ENCODE results near the gene CPEB4.

CPEB4 gene

DNA sequence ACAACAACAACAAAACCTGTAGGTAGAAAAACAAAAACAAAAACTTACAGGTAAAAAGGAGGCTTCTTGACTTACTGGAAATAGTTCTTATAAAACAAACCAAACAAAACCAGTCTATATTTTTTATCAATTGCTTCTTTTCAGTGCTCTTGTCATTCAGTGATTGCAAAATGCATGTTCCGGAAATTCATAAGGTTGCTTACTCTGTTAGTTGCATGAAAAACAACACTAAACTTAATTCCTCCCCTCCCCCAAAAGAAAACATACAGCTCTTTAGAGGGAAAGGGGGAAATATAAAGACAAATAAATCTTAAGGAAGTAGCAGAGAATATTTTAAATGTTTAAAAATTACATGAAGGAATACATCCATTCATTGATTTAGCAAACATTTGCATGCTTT lies 19.1 kb downstream of the CPEB4 start:
- TF ChIP-seq, protein P1, sequence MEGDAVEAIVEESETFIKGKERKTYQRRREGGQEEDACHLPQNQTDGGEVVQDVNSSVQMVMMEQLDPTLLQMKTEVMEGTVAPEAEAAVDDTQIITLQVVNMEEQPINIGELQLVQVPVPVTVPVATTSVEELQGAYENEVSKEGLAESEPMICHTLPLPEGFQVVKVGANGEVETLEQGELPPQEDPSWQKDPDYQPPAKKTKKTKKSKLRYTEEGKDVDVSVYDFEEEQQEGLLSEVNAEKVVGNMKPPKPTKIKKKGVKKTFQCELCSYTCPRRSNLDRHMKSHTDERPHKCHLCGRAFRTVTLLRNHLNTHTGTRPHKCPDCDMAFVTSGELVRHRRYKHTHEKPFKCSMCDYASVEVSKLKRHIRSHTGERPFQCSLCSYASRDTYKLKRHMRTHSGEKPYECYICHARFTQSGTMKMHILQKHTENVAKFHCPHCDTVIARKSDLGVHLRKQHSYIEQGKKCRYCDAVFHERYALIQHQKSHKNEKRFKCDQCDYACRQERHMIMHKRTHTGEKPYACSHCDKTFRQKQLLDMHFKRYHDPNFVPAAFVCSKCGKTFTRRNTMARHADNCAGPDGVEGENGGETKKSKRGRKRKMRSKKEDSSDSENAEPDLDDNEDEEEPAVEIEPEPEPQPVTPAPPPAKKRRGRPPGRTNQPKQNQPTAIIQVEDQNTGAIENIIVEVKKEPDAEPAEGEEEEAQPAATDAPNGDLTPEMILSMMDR (IDR thresholded peaks at IDR 0.05; ENCODE audit: low read depth, low read length), result no peak
- H3K4me3 ChIP-seq (ENCODE audit: low read depth, low read length), result no peak overlapping the region

DNA sequence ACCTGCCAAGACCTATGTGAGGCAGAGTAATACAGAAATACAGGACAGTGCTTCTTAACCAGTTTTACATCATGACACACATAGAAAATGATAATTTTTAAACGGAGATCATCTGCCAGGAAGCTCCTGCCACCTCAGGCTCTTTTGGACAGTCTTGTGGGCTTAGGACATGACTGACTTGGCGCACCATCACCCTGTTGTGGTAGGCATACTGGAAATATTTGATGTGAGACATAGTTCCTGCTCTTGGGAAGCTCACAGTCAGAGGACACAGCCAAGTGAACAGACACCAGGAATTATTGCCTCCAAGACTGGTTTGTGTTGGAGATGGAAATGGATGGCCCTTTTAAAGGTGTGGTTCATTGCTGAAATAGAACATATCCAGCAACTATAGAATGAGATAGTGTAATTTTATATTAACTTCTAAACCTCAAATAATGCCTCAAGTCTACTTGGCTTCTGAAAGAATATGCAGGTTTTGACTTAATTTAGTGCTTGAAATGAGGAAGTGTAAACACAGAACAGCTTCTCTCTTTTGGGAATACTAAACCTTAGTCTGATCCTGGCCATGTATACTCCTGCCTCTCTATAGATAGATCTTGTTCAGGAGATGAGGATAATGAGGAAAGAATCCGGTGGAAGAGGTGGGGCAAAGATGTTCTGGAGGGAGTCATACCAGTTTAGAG lies 19.7 kb downstream of the CPEB4 start:
- TF ChIP-seq, protein P1 (IDR thresholded peaks at IDR 0.05; ENCODE audit: low read depth, low read length), result no peak
- H3K4me3 ChIP-seq (ENCODE audit: low read depth, low read length), result no peak overlapping the region

DNA sequence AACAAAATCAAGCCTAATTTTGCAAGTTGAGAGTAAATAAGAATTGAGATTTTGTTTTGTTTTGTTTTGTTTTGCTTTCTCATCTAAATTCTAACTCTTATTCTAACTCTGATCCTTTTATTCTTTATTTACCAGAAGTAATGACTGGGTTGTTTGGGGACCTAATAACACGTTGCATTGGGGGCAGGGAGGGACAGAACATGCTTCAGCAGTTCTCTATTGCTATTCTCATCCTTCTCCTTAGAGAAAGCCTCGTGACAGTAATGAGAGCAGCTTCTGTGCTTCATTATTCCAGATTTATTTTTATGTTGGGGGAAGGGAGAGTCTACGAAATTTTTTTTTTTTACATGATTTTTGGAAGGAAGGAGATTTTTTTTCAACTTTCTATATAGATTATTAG lies 21.1 kb downstream of the CPEB4 start:
- H3K4me3 ChIP-seq (ENCODE audit: low read depth, low read length), result no peak overlapping the region
- TF ChIP-seq, protein P1 (IDR thresholded peaks at IDR 0.05; ENCODE audit: low read depth, low read length), result no peak

- TF ChIP-seq, protein P1 (IDR thresholded peaks at IDR 0.05; ENCODE audit: low read depth, low read length), result no peak
- no peak overlapping the region for H3K4me3 ChIP-seq (ENCODE audit: low read depth, low read length)
Observed at GRCh38 chr5:173910215-173910614, 22.1 kb downstream of the CPEB4 start.

DNA sequence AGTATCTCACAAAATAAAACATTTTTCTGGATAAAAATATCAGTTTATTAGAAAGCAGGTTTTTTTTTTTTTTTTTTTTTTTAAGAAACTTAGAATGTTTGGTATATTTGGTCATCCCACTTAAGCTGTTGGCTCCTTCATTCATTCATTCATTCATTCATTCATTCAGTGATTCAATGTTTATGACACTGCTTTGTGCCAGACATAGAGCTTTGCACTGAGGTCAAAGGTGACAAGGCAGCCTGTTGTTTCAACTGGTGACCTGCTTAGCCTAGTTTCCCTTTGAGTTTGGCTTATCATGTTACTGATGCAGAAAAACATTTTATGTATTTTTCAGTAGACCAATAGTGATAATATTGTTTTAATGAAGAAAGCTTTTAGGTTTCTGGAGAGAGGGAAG lies 23.5 kb downstream of the CPEB4 start:
- TF ChIP-seq, protein P1 (IDR thresholded peaks at IDR 0.05; ENCODE audit: low read depth, low read length), result no peak
- no peak overlapping the region for H3K4me3 ChIP-seq (ENCODE audit: low read depth, low read length)

DNA sequence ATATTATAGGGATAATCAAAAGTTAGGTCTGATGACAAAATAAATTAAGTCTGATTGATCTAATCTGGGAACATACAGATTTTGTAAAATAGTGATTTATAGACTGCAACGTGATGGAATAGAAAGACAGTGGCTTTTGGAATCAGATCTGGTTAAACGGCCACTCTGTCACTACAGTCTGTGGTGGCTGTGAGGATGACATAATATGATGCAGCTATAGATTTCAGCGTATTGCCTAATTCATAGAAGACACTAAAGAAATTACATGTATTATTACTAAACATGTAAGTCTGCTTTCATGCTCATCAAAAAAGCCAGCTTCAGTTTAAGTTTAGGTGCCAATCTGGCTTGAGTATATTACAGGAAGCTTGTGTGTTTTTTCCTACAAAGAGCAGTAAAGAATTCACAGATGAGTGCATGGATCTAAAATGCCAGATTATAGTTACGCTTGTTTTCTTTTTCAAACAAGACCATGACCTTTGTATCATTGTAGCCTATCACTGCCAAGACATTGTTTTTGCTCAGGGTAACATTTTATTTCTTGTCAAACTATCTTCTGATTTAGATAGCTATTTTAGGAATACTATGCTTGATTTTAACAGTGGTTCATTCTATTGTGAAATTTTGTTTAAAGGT lies 25.7 kb downstream of the CPEB4 start:
- H3K4me3 ChIP-seq (ENCODE audit: low read depth, low read length), result no peak overlapping the region
- TF ChIP-seq, protein P1 (IDR thresholded peaks at IDR 0.05; ENCODE audit: low read depth, low read length), result no peak

DNA sequence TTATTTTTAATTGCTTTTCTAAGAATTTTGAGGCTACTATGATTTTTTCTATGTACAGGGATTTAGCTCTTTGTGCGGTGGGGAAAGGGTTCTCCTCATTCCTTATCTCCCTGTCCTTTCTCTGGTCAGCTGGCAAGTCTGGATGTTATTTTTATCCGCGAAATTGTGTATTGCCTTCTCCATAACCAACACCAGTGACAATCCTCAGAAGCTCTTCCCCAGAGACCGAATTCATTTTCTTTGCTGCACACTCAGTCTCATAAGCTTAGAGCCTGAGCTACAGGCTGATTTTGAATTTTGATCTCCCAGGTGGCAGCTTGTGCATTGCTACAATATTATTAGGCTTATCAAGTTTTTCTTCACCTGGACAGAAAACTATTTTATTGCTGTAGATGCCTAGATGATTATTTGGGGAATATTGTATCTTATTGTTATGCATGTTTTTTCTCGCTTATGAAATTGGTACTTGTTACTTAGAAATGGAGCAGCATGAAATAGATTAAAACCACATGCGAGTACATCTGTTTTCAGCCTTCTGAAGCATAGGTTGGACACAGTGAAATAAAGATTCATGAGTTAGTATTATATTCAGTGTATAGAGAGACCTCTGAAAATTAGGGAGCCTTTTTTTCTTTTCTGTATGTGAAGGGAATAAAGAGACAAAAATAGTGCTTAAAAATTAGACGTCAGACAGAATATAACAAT lies 27.3 kb downstream of the CPEB4 start:
- TF ChIP-seq, protein P1 (IDR thresholded peaks at IDR 0.05; ENCODE audit: low read depth, low read length), result no peak
- H3K4me3 ChIP-seq (ENCODE audit: low read depth, low read length), result no peak overlapping the region

Measured in WI38 (cell line).